Central memory CD8-positive, alpha-beta T cell (primary cell): ENCODE results near the gene MACROD1.

Source experiments
- ATAC-seq: fragments of 150-1000 bp; cut with Tn5 transposase; replicated peaks from 2 replicates; pipeline ENCODE4 v1.10.0; 2022; ENCODE audit warnings: mild to moderate bottlenecking, moderate FRiP score, moderate number of reproducible peaks; ENCODE audit not compliant: poor library complexity, severe bottlenecking; ENCODE audit errors: extremely low read depth
- DNase-seq, 2 donors: peaks; one replicate each; pipeline ENCODE4 v3.0.0; 2021; ENCODE audit warnings: low spot score in 2 of 2
- H3K27ac Mint-ChIP-seq: one replicate; pipeline ENCODE4 v1.8.0; 2022; ENCODE audit warnings: low read depth, mild to moderate bottlenecking, moderate library complexity, mixed read lengths
- H3K27me3 Mint-ChIP-seq: one replicate; pipeline ENCODE4 v1.8.0; 2022; ENCODE audit warnings: mixed read lengths
- H3K36me3 Mint-ChIP-seq: one replicate; pipeline ENCODE4 v1.8.0; 2022; ENCODE audit warnings: mild to moderate bottlenecking, moderate library complexity, mixed read lengths; ENCODE audit not compliant: insufficient read depth
- H3K4me1 Mint-ChIP-seq: one replicate; pipeline ENCODE4 v1.8.0; 2022; ENCODE audit warnings: mixed read lengths
- H3K4me3 Mint-ChIP-seq: one replicate; pipeline ENCODE4 v1.8.0; 2022; ENCODE audit warnings: mild to moderate bottlenecking, moderate library complexity, mixed read lengths
- H3K9me3 Mint-ChIP-seq: one replicate; pipeline ENCODE4 v1.8.0; 2022; ENCODE audit warnings: mixed read lengths

Gene MACROD1

DNA sequence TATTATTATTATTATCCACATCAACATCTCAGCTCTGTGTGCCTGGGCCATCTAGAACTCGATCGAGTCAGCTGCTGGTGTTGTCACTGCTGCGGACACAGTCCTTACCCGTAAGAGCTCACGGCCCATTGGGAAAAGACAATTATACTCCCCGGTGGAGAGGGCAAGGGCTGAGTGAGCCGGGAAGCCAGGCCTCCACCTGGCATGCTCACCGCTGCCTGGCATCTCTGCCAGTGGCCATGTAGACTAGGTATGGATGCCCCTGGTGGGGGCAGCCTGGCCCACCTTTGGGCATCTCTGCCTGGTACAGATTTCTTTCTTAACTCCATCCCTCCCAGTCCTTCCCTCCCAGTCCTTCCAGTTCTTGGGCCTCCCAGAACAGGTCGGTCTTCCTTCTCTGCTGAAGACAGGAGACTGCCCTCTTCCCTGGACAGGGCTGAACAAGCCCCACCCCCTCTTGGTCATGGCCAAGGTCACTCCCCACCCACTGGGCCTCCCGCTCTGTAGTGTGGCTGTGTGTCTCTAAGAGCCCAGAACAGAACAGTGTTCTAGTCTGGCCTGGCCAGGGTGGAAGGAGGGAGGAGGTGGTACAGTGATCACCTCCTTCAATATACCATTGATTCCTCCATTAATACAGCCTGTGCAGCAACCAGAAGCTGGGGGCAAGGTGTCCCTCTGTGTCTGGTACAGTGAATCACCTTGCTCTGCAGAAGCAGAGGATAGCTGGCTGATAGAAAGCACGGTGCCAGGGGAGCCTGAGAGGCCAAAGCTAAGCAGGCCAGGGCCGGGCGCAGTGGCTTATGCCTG, 72.5 kb downstream of the MACROD1 start:
- ATAC-seq (no peak), DNase-seq (no peak)
- no peaks in the 10 kb centered on the region for H3K27me3 Mint-ChIP-seq
- peaks cover 4% of the 10 kb centered on the region for H3K36me3 Mint-ChIP-seq
- H3K4me1 Mint-ChIP-seq = peaks cover 5% of the 10 kb centered on the region
- no peak overlapping the region for H3K27ac Mint-ChIP-seq
- no peak overlapping the region for H3K4me3 Mint-ChIP-seq
- H3K9me3 Mint-ChIP-seq = no peaks in the 10 kb centered on the region

DNA sequence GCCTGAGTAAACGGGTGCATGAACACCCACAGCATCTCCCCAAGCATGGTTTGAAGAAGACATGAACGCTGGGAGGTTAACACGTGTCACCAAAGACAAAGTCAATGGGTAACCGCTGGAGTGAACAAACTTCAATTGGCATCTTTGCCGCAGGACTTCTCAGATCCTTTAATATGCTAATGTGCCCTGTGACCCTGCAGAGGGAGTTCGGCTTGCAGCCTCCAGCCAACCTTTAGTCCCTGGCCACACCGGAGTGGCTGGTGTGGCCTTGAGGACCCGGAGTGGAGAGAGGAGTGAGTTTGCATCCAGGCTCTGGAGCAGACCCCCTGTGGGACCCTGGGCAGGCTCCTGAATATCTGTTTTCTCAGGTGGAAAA, 73.2 kb downstream of the MACROD1 start:
- Mint-ChIP-seq H3K4me1 (peaks cover 5% of the 10 kb centered on the region), H3K9me3 (no peaks in the 10 kb centered on the region), H3K27ac (no peak overlapping the region), H3K4me3 (no peak overlapping the region), H3K36me3 (peaks cover 4% of the 10 kb centered on the region), H3K27me3 (no peaks in the 10 kb centered on the region)
- no peak for ATAC-seq
- no peak for DNase-seq

DNA sequence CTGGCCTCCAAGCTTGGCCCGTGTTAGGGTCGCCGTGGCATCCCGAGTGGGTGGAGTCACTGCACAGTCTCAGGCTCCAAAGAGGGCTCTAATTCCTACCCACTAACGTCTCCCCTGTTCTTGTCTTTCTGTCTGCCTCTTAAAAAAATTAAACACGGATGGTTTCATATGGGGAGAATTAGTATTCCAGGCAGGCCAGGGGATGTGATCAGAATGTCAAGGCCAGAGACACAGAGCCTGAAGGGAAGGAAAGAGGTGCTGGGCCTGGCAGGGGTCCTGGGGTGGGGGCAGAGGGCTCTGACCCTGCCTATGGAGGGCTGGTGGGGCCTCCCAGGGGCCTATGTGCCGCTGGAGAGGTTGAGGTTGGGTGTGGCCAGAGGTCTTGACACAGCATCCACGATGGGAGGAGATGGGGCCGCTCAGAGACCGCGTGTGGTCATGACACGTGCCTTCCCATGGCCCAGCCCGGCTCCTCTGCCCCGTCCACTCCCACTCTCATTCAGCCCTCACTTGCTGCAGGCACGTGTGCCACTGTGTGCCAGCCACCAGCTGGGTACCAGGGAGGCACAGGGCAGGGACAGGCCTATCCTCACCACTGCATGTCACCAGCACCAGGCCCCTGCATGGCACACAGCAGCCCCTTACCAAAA, 73.7 kb downstream of the MACROD1 start:
- no peak overlapping the region for H3K27ac Mint-ChIP-seq
- H3K27me3 Mint-ChIP-seq = no peaks in the 10 kb centered on the region
- H3K4me3 Mint-ChIP-seq = no peak overlapping the region
- H3K36me3 Mint-ChIP-seq = peaks cover 4% of the 10 kb centered on the region
- DNase-seq (no peak), ATAC-seq (no peak)
- H3K4me1 Mint-ChIP-seq = peaks cover 5% of the 10 kb centered on the region
- no peaks in the 10 kb centered on the region for H3K9me3 Mint-ChIP-seq

DNA sequence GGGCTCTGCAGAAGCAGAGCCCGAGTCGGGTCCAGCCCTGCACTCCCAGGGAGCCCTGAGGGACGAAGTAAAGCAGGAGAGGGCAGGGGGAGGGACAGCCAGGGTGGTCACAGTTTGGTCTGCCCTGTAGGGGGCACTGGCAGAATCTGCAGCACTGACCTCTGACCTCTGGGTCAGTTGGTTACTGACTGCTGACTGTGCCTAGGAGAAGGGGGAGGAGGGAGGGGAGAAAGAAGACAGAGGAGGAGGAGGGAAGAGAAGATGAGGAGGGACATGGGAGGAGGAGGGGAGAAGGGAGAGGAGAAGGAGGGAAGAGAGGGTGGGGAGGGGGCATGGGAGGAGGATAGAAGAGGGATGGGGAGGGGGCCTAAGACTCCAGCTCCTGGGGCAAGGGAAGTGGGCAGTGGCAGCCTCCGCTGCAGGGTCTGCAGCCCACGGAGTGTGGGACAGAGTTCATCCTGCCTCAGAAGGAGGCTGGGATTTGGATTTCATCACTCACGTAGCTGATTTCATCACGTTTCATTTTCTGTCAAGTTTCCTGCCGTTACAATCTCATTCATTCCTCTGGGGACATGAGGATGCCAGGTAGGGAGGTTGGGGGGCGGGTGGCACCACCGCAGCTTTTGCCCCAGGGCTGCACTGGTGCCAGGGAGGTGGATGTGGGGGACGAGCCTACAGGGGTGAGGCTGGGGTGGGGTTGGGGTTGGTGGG, 75.0 kb downstream of the MACROD1 start:
- Mint-ChIP-seq H3K4me1 (peaks cover 5% of the 10 kb centered on the region), H3K27ac (no peak overlapping the region), H3K36me3 (peaks cover 4% of the 10 kb centered on the region), H3K27me3 (no peaks in the 10 kb centered on the region), H3K4me3 (no peak overlapping the region), H3K9me3 (no peaks in the 10 kb centered on the region)
- DNase-seq = no peak
- ATAC-seq = no peak

DNA sequence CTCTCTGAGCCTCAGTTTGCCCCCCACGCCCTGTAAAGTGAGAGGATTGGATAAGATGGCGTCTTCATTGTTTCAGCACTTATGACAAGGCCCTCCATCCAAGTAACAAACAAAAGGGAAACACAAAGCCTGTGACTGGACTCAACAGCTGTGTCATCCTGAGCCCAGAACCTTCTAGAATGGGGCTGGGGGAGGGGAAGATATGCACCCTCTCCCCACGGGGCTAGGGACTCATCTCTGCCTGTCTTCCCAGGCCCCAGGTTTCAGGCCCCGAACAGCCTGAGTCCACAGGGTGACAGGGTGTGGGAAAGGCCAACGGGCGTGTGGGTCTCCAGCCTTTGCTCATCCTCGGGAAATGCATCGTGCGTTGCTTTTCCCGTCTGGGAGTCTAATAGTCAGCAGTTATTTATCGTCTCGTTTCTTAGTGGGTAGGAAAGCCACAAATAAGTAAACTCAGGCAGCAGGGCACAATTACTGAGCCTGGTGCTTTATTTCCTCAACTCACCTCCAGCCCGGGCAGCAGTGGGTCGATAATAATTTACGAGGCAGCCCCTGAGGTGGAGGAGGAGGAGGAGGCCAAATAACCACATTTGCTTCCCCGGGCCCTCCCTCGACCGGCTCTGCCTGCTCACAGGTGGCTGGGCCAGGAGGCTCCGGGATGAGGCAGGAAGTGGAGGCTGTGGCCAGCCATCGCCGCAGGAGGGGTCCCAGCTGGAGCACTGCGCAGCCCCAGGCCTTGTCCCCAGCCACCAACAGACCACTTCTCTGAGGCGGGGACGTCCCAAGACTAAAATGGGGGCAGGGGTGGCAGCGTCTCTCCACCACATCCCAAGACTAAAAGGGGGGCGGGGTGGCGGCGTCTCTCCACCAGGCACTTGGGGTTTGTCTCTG, 75.8 kb downstream of the MACROD1 start:
- DNase-seq = no peak
- H3K9me3 Mint-ChIP-seq = no peaks in the 10 kb centered on the region
- H3K27ac Mint-ChIP-seq = no peak overlapping the region
- no peaks in the 10 kb centered on the region for H3K27me3 Mint-ChIP-seq
- no peak for ATAC-seq
- no peak overlapping the region for H3K4me3 Mint-ChIP-seq
- H3K4me1 Mint-ChIP-seq = peaks cover 5% of the 10 kb centered on the region
- peaks cover 4% of the 10 kb centered on the region for H3K36me3 Mint-ChIP-seq

DNA sequence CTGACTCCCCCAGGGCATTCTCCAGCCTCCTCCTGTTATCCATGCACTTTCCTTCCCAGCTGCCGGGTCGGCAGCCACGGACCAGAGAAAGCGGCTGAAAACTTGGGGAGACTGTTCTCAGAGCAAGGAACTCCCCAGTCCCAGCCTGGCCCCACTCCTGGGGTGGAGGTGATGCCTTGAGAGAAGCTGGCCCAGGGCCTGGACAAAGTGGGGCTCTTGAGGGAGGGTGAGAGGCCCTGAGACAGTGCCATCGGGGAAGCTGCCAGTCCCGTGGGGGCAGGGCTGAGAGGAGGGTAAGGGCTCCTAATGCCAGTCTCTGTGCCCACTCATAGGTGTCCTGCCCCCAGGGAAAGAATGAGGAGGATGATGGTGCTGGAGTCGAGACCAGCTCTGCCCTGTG, 76.4 kb downstream of the MACROD1 start:
- no peaks in the 10 kb centered on the region for H3K9me3 Mint-ChIP-seq
- H3K27me3 Mint-ChIP-seq = no peaks in the 10 kb centered on the region
- H3K4me3 Mint-ChIP-seq = no peak overlapping the region
- peaks cover 4% of the 10 kb centered on the region for H3K36me3 Mint-ChIP-seq
- ATAC-seq (no peak), DNase-seq (no peak)
- H3K27ac Mint-ChIP-seq = no peak overlapping the region
- H3K4me1 Mint-ChIP-seq = peaks cover 5% of the 10 kb centered on the region

DNA sequence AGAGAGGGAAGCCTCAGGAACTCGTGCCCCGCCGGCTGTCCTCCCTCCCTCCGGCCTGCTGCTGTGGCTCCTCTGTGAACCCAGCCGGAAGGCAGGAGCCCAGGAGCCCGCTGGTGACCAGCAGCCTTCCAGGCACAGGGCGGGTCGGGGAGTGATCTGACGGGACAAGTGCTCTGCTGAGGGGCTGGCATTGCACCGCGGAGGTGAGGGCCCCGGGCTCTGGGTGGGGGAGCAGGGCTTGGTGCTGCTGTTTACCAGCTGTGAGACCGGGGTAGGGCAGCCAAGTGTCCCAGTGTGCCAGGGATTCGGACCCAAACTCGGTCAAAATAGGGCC, 76.9 kb downstream of the MACROD1 start:
- DNase-seq = no peak
- H3K27ac Mint-ChIP-seq = no peak overlapping the region
- peaks cover 2% of the 10 kb centered on the region for H3K36me3 Mint-ChIP-seq

DNA sequence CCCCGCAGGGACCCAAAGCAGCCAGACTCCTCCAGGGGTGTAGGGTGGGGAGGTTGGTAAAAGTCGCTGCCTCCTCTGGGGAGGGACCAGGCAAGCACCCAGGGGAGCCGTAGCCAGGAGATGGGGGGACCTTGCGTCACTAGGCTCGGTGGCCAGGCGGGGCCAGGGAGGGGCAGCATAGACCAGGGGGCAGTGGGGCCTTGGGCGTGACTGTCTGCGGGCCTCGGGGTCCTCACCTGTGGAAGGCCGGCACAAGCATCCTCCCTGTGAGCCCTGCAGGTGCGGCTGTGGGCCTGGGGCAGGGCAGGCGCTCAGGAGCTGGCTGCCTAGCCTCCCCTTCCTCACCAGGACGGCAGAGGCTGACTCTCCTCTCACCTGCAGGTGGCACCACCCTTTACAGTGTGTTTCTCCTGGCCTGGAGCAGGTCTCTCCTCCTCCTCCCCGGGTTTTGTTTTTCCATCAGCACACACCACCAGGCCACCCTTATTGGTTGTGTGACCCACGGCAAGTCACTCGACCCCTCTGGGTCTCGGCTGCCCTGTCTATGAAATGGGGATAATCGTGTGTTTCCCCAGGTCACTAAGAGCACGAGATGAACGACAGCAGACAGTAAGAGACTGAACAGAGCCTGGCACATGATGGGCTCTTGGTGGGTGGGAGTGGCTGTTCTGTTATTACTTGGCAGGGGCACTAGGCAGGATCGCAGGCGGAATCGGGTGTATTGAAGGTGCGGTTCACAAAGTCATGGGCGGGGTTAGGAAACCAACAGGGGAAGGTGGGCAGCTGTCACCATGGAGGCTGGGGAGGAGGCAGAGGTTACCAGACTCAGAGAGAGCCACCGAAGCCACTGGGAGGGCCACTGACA, 77.5 kb downstream of the MACROD1 start:
- ATAC-seq (no peak), DNase-seq (no peak)
- Mint-ChIP-seq H3K27me3 (no peaks in the 10 kb centered on the region), H3K4me1 (peaks cover 5% of the 10 kb centered on the region), H3K4me3 (no peak overlapping the region), H3K9me3 (no peaks in the 10 kb centered on the region), H3K27ac (no peak overlapping the region), H3K36me3 (peaks cover 2% of the 10 kb centered on the region)

More for the DNA sequence above, 76.9 kb downstream of the MACROD1 start:
- no peak for ATAC-seq
- no peak overlapping the region for H3K4me3 Mint-ChIP-seq
- peaks cover 5% of the 10 kb centered on the region for H3K4me1 Mint-ChIP-seq
- H3K27me3 Mint-ChIP-seq = no peaks in the 10 kb centered on the region
- no peaks in the 10 kb centered on the region for H3K9me3 Mint-ChIP-seq

DNA sequence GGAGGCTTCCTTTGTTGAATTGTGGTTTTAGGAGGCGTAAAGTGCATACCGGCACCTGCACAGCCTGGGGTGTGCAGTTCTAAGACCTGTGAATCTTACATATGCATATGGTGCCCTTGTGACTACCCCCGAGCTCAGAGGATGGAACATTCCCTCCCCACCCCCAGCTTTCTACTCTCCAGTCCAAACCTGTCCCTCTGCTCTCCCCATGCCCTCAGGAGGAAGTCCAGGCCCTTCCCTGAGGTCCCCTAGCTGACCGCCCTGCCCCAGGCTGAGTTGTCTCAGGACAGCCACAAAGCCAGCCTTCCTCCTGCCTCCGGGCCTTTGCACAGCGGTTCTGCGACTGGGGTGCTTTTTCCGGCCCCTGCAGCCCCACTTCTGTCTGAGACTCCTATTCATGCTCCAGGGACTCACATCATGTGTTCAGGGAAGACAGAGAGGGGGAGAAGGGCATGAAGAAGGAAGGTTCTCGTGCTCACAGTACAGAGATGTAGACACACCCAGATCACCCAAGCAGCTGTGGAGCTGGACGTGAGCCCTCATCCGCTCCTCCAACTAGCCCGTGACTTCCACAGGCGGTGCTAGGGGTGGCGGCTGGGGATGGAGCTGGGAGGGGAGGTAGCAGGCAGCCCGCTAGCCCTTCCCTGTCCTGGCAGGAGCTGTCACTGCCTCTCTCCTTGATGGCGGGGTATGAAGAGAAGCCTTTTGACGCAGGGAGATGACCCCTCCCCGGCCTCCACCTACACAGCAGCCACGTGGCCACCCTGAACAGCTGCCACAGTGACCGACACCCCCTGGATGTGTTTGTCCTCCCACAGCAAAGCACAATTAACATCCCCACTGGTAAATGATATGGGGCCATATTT, 79.4 kb downstream of the MACROD1 start:
- Mint-ChIP-seq H3K9me3 (no peaks in the 10 kb centered on the region), H3K36me3 (no peaks in the 10 kb centered on the region), H3K4me3 (no peak overlapping the region), H3K27ac (no peak overlapping the region), H3K4me1 (peaks cover 5% of the 10 kb centered on the region), H3K27me3 (no peaks in the 10 kb centered on the region)
- DNase-seq (no peak), ATAC-seq (no peak)

DNA sequence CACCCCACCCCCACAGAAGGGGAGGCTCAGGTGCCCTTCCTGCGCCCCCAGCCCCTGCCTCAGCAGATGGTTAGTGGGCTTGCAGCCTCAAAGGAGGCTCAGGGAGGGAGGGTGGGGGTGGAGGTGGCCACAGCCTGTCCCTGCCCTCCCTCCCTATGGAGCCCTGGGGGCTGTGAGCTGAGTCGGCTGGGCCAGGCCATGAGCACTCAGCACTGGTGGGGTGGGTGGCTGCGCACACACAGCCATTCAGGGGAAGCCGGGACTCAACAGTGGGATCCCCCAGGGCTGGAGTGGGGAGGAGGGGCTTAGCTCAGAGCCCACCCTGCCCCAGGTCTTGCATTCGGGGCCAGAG, 80.0 kb downstream of the MACROD1 start:
- no peak for DNase-seq
- Mint-ChIP-seq H3K4me3 (no peak overlapping the region), H3K36me3 (no peaks in the 10 kb centered on the region), H3K9me3 (no peaks in the 10 kb centered on the region), H3K27ac (no peak overlapping the region), H3K27me3 (no peaks in the 10 kb centered on the region), H3K4me1 (peaks cover 5% of the 10 kb centered on the region)
- no peak for ATAC-seq

DNA sequence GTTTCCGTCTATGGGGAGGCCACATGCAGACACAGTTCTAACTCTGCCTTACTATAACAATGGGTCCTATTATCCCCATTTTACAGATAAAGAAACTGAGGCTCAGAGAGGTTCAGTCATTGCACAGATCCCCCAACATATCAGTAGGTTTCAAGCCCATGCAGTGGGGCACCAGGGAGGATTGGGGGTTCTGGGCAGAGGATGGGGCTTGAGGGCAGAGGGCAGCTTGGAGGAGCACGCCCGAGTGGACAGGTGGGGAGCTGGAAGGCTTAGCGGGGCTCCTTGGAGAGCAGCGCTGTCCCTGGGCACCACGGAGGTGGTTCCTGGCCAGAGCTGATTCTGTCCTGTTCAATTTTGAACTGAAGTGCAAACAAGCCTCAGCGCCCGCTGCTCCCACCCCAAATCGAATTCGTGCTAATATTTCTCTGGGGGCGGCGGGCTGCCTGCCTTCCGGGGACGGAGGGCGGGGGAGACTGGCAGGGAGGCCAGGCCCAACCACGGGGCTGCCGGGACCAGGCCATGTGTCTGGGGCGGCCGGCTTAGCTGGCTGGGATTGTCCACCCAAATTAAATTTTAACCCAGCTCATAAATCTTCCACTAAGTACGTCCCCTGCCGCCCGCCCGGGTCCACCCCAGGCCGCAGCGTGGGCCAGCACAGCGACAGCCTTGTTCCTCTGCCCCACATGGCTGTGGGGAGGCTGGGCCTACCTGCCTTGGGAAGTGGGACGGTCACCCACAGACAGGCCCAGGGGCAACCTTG, 80.8 kb downstream of the MACROD1 start:
- no peaks in the 10 kb centered on the region for H3K36me3 Mint-ChIP-seq
- no peak overlapping the region for H3K4me3 Mint-ChIP-seq
- H3K9me3 Mint-ChIP-seq = no peaks in the 10 kb centered on the region
- DNase-seq (no peak), ATAC-seq (no peak)
- H3K27ac Mint-ChIP-seq = no peak overlapping the region
- no peaks in the 10 kb centered on the region for H3K27me3 Mint-ChIP-seq
- peaks cover 5% of the 10 kb centered on the region for H3K4me1 Mint-ChIP-seq
